KOPT-K1 (cell line): ENCODE results near the gene FBN2.
"Not testable (repeated sequence)": the region's sequence is repeated elsewhere in the genome, so short reads cannot be mapped to it uniquely, and the experiment has no call there.

Source experiments
- H3K27ac ChIP-seq: fragments of 200-600 bp; sonication (generic); 2 replicates; pipeline ENCODE4 v1.5.1; 2016; ENCODE audit warnings: antibody characterized with exemption, mild to moderate bottlenecking, low read depth, low read length; ENCODE audit not compliant: poor library complexity, severe bottlenecking
- H3K36me3 ChIP-seq: fragments of 200-600 bp; sonication (generic); 2 replicates; pipeline ENCODE4 v1.5.1; 2017; ENCODE audit warnings: antibody characterized with exemption, mild to moderate bottlenecking, low read length, moderate library complexity; ENCODE audit not compliant: insufficient read depth
- H3K9me3 ChIP-seq: fragments of 200-600 bp; sonication (generic); 2 replicates; pipeline ENCODE4 v1.5.1; 2017; ENCODE audit warnings: antibody characterized with exemption, low read length, mild to moderate bottlenecking; ENCODE audit not compliant: insufficient read depth, poor library complexity, severe bottlenecking

The FBN2 gene

GRCh38 chr5:128513806-128514205 is 24.2 kb downstream of the FBN2 start:
- Histone ChIP-seq H3K27ac (no peak overlapping the region), H3K9me3 (no peaks in the 10 kb centered on the region), H3K36me3 (no peaks in the 10 kb centered on the region)

- H3K36me3 ChIP-seq, result no peaks in the 10 kb centered on the region
- H3K27ac ChIP-seq, result no peak overlapping the region
- no peaks in the 10 kb centered on the region for H3K9me3 ChIP-seq
Observed at GRCh38 chr5:128512894-128513293, 25.2 kb downstream of the FBN2 start.

- no peaks in the 10 kb centered on the region for H3K36me3 ChIP-seq
- peaks cover 18% of the 10 kb centered on the region for H3K9me3 ChIP-seq
- no peak overlapping the region for H3K27ac ChIP-seq
Observed at GRCh38 chr5:128506643-128507042, 31.4 kb downstream of the FBN2 start.

GRCh38 chr5:128503727-128504126 is 34.3 kb downstream of the FBN2 start:
- not testable (repeated sequence) for H3K27ac ChIP-seq, H3K36me3 ChIP-seq
- H3K9me3 ChIP-seq, result peaks cover 18% of the 10 kb centered on the region

GRCh38 chr5:128498844-128499455 is 39.1 kb downstream of the FBN2 start:
- no peak overlapping the region for H3K27ac ChIP-seq
- H3K36me3 ChIP-seq, result no peaks in the 10 kb centered on the region
- H3K9me3 ChIP-seq, result peaks cover 10% of the 10 kb centered on the region

- Histone ChIP-seq H3K9me3 (no peaks in the 10 kb centered on the region), H3K27ac (no peak overlapping the region)
Observed at GRCh38 chr5:128494516-128494915, 43.5 kb downstream of the FBN2 start.

GRCh38 chr5:128493657-128494329 is 44.3 kb downstream of the FBN2 start:
- Histone ChIP-seq H3K27ac (no peak overlapping the region), H3K36me3 (no peaks in the 10 kb centered on the region), H3K9me3 (no peaks in the 10 kb centered on the region)

More at GRCh38 chr5:128494516-128494915, 43.5 kb downstream of the FBN2 start:
- H3K36me3 ChIP-seq, result no peaks in the 10 kb centered on the region

- Histone ChIP-seq H3K9me3 (no peaks in the 10 kb centered on the region), H3K36me3 (no peaks in the 10 kb centered on the region), H3K27ac (no peak overlapping the region)
Observed at GRCh38 chr5:128491291-128491690, 46.8 kb downstream of the FBN2 start.

GRCh38 chr5:128490761-128491160 is 47.3 kb downstream of the FBN2 start:
- H3K9me3 ChIP-seq, result no peaks in the 10 kb centered on the region
- no peak overlapping the region for H3K27ac ChIP-seq
- no peaks in the 10 kb centered on the region for H3K36me3 ChIP-seq

- no peaks in the 10 kb centered on the region for H3K9me3 ChIP-seq
- no peak overlapping the region for H3K27ac ChIP-seq
- no peaks in the 10 kb centered on the region for H3K36me3 ChIP-seq
Observed at GRCh38 chr5:128487041-128487440, 51.0 kb downstream of the FBN2 start.

GRCh38 chr5:128483738-128484137 is 54.3 kb downstream of the FBN2 start:
- Histone ChIP-seq H3K27ac (no peak overlapping the region), H3K9me3 (no peaks in the 10 kb centered on the region), H3K36me3 (no peaks in the 10 kb centered on the region)

- no peaks in the 10 kb centered on the region for H3K36me3 ChIP-seq
- no peaks in the 10 kb centered on the region for H3K9me3 ChIP-seq
- no peak overlapping the region for H3K27ac ChIP-seq
Observed at GRCh38 chr5:128480906-128481633, 57.0 kb downstream of the FBN2 start.

GRCh38 chr5:128480158-128480557 is 57.9 kb downstream of the FBN2 start:
- H3K9me3 ChIP-seq, result no peaks in the 10 kb centered on the region
- H3K27ac ChIP-seq, result no peak overlapping the region
- no peaks in the 10 kb centered on the region for H3K36me3 ChIP-seq

GRCh38 chr5:128478386-128479368 is 59.4 kb downstream of the FBN2 start:
- Histone ChIP-seq H3K36me3 (no peaks in the 10 kb centered on the region), H3K27ac (no peak overlapping the region), H3K9me3 (no peaks in the 10 kb centered on the region)

- Histone ChIP-seq H3K27ac (no peak overlapping the region), H3K36me3 (no peaks in the 10 kb centered on the region), H3K9me3 (no peaks in the 10 kb centered on the region)
Observed at GRCh38 chr5:128477944-128478343, 60.1 kb downstream of the FBN2 start.
